ENCODE results near the gene DBN1.

DNA sequence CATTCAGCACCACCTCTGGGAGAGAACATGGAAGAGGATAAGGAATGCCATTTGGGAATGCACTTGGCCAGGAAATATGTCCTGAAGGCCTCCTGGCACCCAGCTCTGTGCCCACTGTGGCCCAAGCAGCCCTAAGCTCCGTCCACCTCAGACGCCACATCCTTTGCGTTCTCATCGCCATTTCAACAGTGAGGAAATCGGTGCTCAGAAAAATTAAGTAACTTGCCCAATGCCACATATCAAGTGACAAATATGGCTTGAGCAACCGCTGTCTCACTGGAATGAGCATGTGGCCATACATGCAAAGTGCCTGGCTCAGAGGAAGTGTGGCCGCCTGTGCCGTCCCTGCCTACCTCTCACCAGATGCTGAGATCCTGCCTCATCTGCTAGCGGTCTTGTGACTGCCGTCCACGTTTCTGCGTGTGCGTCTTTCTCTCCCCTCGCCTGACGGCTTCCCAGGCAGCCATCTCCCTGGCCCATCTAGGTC lies 37.2 kb upstream of the DBN1 start:
- TF ChIP-seq, protein P1, sequence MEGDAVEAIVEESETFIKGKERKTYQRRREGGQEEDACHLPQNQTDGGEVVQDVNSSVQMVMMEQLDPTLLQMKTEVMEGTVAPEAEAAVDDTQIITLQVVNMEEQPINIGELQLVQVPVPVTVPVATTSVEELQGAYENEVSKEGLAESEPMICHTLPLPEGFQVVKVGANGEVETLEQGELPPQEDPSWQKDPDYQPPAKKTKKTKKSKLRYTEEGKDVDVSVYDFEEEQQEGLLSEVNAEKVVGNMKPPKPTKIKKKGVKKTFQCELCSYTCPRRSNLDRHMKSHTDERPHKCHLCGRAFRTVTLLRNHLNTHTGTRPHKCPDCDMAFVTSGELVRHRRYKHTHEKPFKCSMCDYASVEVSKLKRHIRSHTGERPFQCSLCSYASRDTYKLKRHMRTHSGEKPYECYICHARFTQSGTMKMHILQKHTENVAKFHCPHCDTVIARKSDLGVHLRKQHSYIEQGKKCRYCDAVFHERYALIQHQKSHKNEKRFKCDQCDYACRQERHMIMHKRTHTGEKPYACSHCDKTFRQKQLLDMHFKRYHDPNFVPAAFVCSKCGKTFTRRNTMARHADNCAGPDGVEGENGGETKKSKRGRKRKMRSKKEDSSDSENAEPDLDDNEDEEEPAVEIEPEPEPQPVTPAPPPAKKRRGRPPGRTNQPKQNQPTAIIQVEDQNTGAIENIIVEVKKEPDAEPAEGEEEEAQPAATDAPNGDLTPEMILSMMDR (IDR thresholded peaks at IDR 0.05), result no peak
- TF ChIP-seq EZH2 (IDR thresholded peaks at IDR 0.05) (no peak), EZH2phosphoT487 (IDR thresholded peaks at IDR 0.05) (no peak)
